MM.1S (cell line): ENCODE data around the gene PROKR1.
"Not testable (repeated sequence)": the region's sequence is repeated elsewhere in the genome, so short reads cannot be mapped to it uniquely, and the experiment has no call there.

ENCODE experiments used
- DNase-seq: peaks from one replicate; pipeline ENCODE4 v3.0.0-alpha.2; 2015
- H2AFZ ChIP-seq: fragments of 300-600 bp; sonication (generic); 2 replicates; pipeline ENCODE4 v1.6.0; 2016; ENCODE audit warnings: antibody characterized with exemption, low read length
- H3F3A ChIP-seq: fragments of 300-600 bp; sonication (generic); 2 replicates; pipeline ENCODE4 v1.6.1; 2016; ENCODE audit warnings: mild to moderate bottlenecking, antibody characterized with exemption, low read length, moderate library complexity, mixed read lengths; ENCODE audit not compliant: insufficient read depth
- H3K27ac ChIP-seq: fragments of 300-600 bp; sonication (generic); 2 replicates; pipeline ENCODE4 v1.5.1; 2016; ENCODE audit warnings: mild to moderate bottlenecking, low read length
- H3K27me3 ChIP-seq: fragments of 300-600 bp; sonication (generic); replicated peaks from 2 replicates; pipeline ENCODE4 v1.6.0; 2016; ENCODE audit warnings: low read length; ENCODE audit not compliant: insufficient read depth
- H3K36me3 ChIP-seq: fragments of 300-600 bp; sonication (generic); replicated peaks from 2 replicates; pipeline ENCODE4 v1.6.1; 2016; ENCODE audit warnings: mild to moderate bottlenecking, low read length, mixed read lengths; ENCODE audit not compliant: insufficient read depth
- H3K4me1 ChIP-seq: fragments of 300-600 bp; sonication (generic); 2 replicates; pipeline ENCODE4 v1.6.1; 2016; ENCODE audit warnings: low read length, mixed read lengths
- H3K4me2 ChIP-seq: fragments of 300-600 bp; sonication (generic); 2 replicates; pipeline ENCODE4 v1.6.0; 2016; ENCODE audit warnings: low read depth, low read length
- H3K4me3 ChIP-seq: fragments of 300-600 bp; sonication (generic); 2 replicates; pipeline ENCODE4 v1.5.1; 2016; ENCODE audit warnings: low read length, mixed read lengths
- H3K79me2 ChIP-seq: fragments of 300-600 bp; sonication (generic); 2 replicates; pipeline ENCODE4 v1.6.1; 2016; ENCODE audit warnings: mixed run types, low read length, mixed read lengths
- H3K9ac ChIP-seq: fragments of 300-600 bp; sonication (generic); 2 replicates; pipeline ENCODE4 v1.6.1; 2016; ENCODE audit warnings: low read length, mixed read lengths
- H3K9me2 ChIP-seq: fragments of 300-600 bp; sonication (generic); replicated peaks from 2 replicates; pipeline ENCODE4 v1.6.1; 2016; ENCODE audit warnings: mild to moderate bottlenecking, low read length, mixed read lengths; ENCODE audit not compliant: insufficient read depth
- H3K9me3 ChIP-seq: fragments of 300-600 bp; sonication (generic); replicated peaks from 2 replicates; pipeline ENCODE4 v1.6.1; 2016; ENCODE audit warnings: mild to moderate bottlenecking, low read length, mixed read lengths; ENCODE audit not compliant: insufficient read depth
- H4K20me1 ChIP-seq: fragments of 300-600 bp; sonication (generic); 2 replicates; pipeline ENCODE4 v1.6.1; 2016; ENCODE audit warnings: mild to moderate bottlenecking, low read length, moderate library complexity, mixed read lengths; ENCODE audit not compliant: insufficient read depth
- CTCF ChIP-seq: fragments of 300-600 bp; sonication (generic); IDR thresholded peaks from 2 replicates; pipeline ENCODE4 v1.5.1; 2016; ENCODE audit warnings: antibody characterized with exemption, low read length, mixed read lengths
- EZH2 ChIP-seq: fragments of 300-600 bp; sonication (generic); optimal IDR thresholded peaks from 2 replicates; pipeline ENCODE3; 2017; ENCODE audit warnings: low read depth, mild to moderate bottlenecking, antibody characterized with exemption, low read length, mixed read lengths
- EZH2phosphoT487 ChIP-seq: fragments of 300-600 bp; sonication (generic); IDR thresholded peaks from 2 replicates; pipeline ENCODE4 v1.6.1; 2018; ENCODE audit warnings: antibody characterized with exemption, low read length

Gene PROKR1

GRCh38 chr2:68643011-68643873 lies at the start of gene PROKR1:
Gene PROKR1 (plus strand): TSS chr2:68643579. CDS start chr2:68645822, 2,243 bp downstream.
- Histone ChIP-seq H3K9ac (no peak within 1 kb of the TSS), H3K4me1 (no peaks in the 10 kb centered on the region), H3K9me3 (no peaks in the 10 kb centered on the region), H3K27ac (no peak within 1 kb of the TSS), H3K79me2 (no peaks in the 10 kb centered on the region), H4K20me1 (no peaks in the 10 kb centered on the region), H3K27me3 (peaks cover 9% of the 10 kb centered on the region; the same call in 1 of the 2 replicates), H3K36me3 (no peaks in the 10 kb centered on the region), H3K4me3 (peak within 1 kb of the TSS; percentile 48), H3K9me2 (no peaks in the 10 kb centered on the region), H3F3A (no peaks in the 10 kb centered on the region), H3K4me2 (peak within 1 kb of the TSS; percentile 64; the same call in 1 of the 2 replicates), H2AFZ (peak within 1 kb of the TSS; percentile 25; the same call in 1 of the 2 replicates)
- no peak for DNase-seq
- TF ChIP-seq EZH2phosphoT487 (no peak), CTCF (no peak), EZH2 (no peak)

DNA sequence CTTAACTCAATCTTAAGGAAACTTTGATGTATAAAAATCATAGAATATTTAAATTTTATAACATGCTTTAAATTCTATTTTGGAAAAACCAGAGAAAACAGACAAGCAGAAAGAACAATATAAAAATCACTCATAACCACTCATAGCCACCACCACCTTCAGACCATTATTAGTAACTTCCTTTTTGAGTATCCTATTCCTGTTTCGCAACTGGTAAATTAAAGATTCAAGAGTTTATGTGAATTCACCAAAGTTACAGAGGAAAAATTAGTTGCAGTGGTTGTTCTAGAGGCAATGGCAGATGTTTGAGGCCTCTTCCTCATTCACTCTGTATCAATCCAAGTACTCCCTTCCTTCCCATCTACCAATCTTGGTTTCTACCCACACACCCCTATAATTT lies 49.3 kb upstream of the PROKR1 start:
- Histone ChIP-seq H2AFZ (peak overlapping the region; percentile 67), H4K20me1 (no peaks in the 10 kb centered on the region), H3K9me2 (no peaks in the 10 kb centered on the region), H3K4me2 (peak overlapping the region; percentile 81; the same call in 1 of the 2 replicates), H3F3A (no peaks in the 10 kb centered on the region), H3K27me3 (no peaks in the 10 kb centered on the region), H3K9me3 (no peaks in the 10 kb centered on the region), H3K36me3 (no peaks in the 10 kb centered on the region), H3K27ac (no peak overlapping the region), H3K79me2 (no peaks in the 10 kb centered on the region), H3K4me1 (peaks cover 8% of the 10 kb centered on the region), H3K9ac (no peak overlapping the region), H3K4me3 (no peak overlapping the region)
- no peak for DNase-seq
- TF ChIP-seq EZH2 (no peak), CTCF (no peak), EZH2phosphoT487 (no peak)

DNA sequence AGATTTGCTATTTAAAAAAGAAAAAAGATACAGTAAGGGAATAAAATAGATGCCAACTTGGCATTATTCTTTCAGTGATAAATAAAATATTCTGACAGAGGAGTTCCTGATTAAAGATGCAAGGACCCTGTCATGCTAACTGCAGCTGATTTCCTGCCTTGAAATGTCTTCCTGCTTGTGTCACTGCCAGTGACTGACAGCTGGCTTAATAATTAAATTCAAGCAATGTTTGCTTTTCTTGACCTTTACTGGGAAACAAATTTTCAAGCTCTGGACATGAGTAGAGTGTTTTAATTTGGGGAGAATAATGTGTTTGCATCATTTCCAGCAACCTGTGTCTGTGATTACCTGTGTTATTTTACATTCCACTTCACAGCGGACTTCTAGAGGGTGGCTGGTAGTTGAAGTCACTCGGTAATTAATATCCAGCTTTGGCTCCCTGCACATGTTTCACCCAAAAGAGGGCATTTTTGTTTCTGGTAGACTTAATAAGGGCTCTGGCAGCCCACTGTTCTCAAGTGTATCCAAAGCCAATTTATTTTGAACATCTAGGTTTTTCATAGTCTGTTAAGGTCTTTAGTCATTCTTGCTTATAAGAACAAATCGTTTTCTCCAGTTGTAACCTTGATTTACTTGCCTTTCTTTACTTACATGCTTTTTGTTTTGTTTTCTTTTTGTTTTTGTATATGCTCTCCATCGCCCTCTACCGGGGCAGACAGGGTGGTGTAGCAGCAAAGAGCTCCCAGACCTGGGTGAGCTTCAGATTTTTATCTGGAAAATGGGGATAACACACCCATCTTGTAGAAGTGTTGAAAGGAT lies 48.5 kb upstream of the PROKR1 start:
- H3K4me1 ChIP-seq = peaks cover 8% of the 10 kb centered on the region
- peak overlapping the region; percentile 51 for H3K9ac ChIP-seq
- peak overlapping the region; percentile 51; the same call in 1 of the 2 replicates for H3K27ac ChIP-seq
- no peaks in the 10 kb centered on the region for H3K36me3 ChIP-seq
- no peaks in the 10 kb centered on the region for H3K27me3 ChIP-seq
- peak; percentile 97 for TF ChIP-seq CTCF
- no peak for TF ChIP-seq EZH2phosphoT487
- no peak for TF ChIP-seq EZH2
- peak; percentile 63 for DNase-seq
- no peaks in the 10 kb centered on the region for H4K20me1 ChIP-seq
- H3F3A ChIP-seq = no peaks in the 10 kb centered on the region
- peak overlapping the region; percentile 81 for H3K4me2 ChIP-seq
- H2AFZ ChIP-seq = peak overlapping the region; percentile 67
- H3K9me2 ChIP-seq = no peaks in the 10 kb centered on the region
- H3K79me2 ChIP-seq = no peaks in the 10 kb centered on the region
- H3K9me3 ChIP-seq = no peaks in the 10 kb centered on the region
- H3K4me3 ChIP-seq = peak overlapping the region; percentile 51

GRCh38 chr2:68595493-68595785 lies 47.9 kb upstream of the PROKR1 start:
- H4K20me1 ChIP-seq, H3K4me3 ChIP-seq, H3F3A ChIP-seq, H3K79me2 ChIP-seq, H3K9me3 ChIP-seq, H3K9me2 ChIP-seq, H3K27ac ChIP-seq, H3K36me3 ChIP-seq, H3K27me3 ChIP-seq, DNase-seq, H3K4me1 ChIP-seq, H3K9ac ChIP-seq: not testable (repeated sequence)
- H2AFZ ChIP-seq = peak overlapping the region; percentile 67; the same call in 1 of the 2 replicates
- peak overlapping the region; percentile 81; the same call in 1 of the 2 replicates for H3K4me2 ChIP-seq

GRCh38 chr2:68600495-68600894 lies 42.9 kb upstream of the PROKR1 start:
- H4K20me1 ChIP-seq, H3K9me3 ChIP-seq, H3K9me2 ChIP-seq, H2AFZ ChIP-seq, H3K4me3 ChIP-seq, H3K79me2 ChIP-seq, H3F3A ChIP-seq, H3K27ac ChIP-seq, H3K4me2 ChIP-seq, H3K27me3 ChIP-seq, H3K36me3 ChIP-seq, H3K9ac ChIP-seq, H3K4me1 ChIP-seq, DNase-seq: not testable (repeated sequence)
